ENCODE measurements around the gene DNAH5. TPM values are rescaled to one million over a fixed set of nuclear protein-coding genes. Genes with fewer than 3 reads are reported as not detected.

DNAH5 gene
- total and polyA plus RNA-seq, 7 donors, result under 0.01 to 0.36 (median 0.07) TPM

- 42 to 53% (median 45%) methylated on average over 2 of the region's 2 CpGs for WGBS, 3 donors
- Histone ChIP-seq H3K36me3 (ENCODE audit: insufficient read depth in 1 of 2, low read depth in 1 of 2) (no peaks in the 10 kb centered on the region), H3K27ac (no peak overlapping the region), H3K4me1 (no peaks in the 10 kb centered on the region), H3K9me3 (no peaks in the 10 kb centered on the region), H3K4me3 (no peak overlapping the region), H3K27me3 (ENCODE audit: insufficient read depth in 3 of 3, low read length in 2 of 3) (no peaks in the 10 kb centered on the region)
- DNase-seq, result no peak
- no peak for ATAC-seq
- TF ChIP-seq CTCF (IDR thresholded peaks at IDR 0.05), result no peak
- intact Hi-C loops (cut with DNase I), result no loop called here
Measured at GRCh38 chr5:13708432-13708831, 236.1 kb downstream of the DNAH5 start.

- Histone ChIP-seq H3K27me3 (ENCODE audit: insufficient read depth in 3 of 3, low read length in 2 of 3) (no peaks in the 10 kb centered on the region), H3K27ac (no peak overlapping the region), H3K9me3 (no peaks in the 10 kb centered on the region), H3K4me3 (no peak overlapping the region), H3K36me3 (ENCODE audit: insufficient read depth in 1 of 2, low read depth in 1 of 2) (no peaks in the 10 kb centered on the region), H3K4me1 (no peaks in the 10 kb centered on the region)
- WGBS, 3 donors, result 67 to 83% (median 74%) methylated on average over 4 of the region's 4 CpGs
- intact Hi-C loops (cut with DNase I), result no loop called here
- DNase-seq (no peak), ATAC-seq (no peak)
- TF ChIP-seq CTCF (IDR thresholded peaks at IDR 0.05), result no peak
Measured at GRCh38 chr5:13704396-13704795, 240.1 kb downstream of the DNAH5 start.

GRCh38 chr5:13700626-13701025 is 243.9 kb downstream of the DNAH5 start:
- Histone ChIP-seq H3K4me3 (no peak overlapping the region), H3K27me3 (ENCODE audit: insufficient read depth in 3 of 3, low read length in 2 of 3) (no peaks in the 10 kb centered on the region), H3K4me1 (no peaks in the 10 kb centered on the region), H3K9me3 (no peaks in the 10 kb centered on the region), H3K27ac (no peak overlapping the region), H3K36me3 (ENCODE audit: insufficient read depth in 1 of 2, low read depth in 1 of 2) (no peaks in the 10 kb centered on the region)
- DNase-seq (no peak), ATAC-seq (no peak)
- no peak for TF ChIP-seq CTCF (IDR thresholded peaks at IDR 0.05)
- intact Hi-C loops (cut with DNase I), result no loop called here
- WGBS, 3 donors, result 90 to 92% (median 91%) methylated on average over 6 of the region's 6 CpGs

GRCh38 chr5:13698885-13699284 is 245.6 kb downstream of the DNAH5 start:
- Histone ChIP-seq H3K36me3 (ENCODE audit: insufficient read depth in 1 of 2, low read depth in 1 of 2) (no peaks in the 10 kb centered on the region), H3K4me3 (no peak overlapping the region), H3K9me3 (no peaks in the 10 kb centered on the region), H3K27me3 (ENCODE audit: insufficient read depth in 3 of 3, low read length in 2 of 3) (no peaks in the 10 kb centered on the region), H3K27ac (no peak overlapping the region), H3K4me1 (no peaks in the 10 kb centered on the region)
- intact Hi-C loops (cut with DNase I), result no loop called here
- DNase-seq (no peak), ATAC-seq (no peak)
- TF ChIP-seq CTCF (IDR thresholded peaks at IDR 0.05), result no peak
- 55 to 64% (median 58%) methylated on average over 3 of the region's 3 CpGs for WGBS, 3 donors

GRCh38 chr5:13695076-13695712 is 249.3 kb downstream of the DNAH5 start:
- WGBS, 3 donors, result 57 to 63% (median 59%) methylated on average over 9 of the region's 9 CpGs
- H3K27me3 ChIP-seq (ENCODE audit: insufficient read depth in 3 of 3, low read length in 2 of 3), result no peaks in the 10 kb centered on the region
- intact Hi-C loops (cut with DNase I), result no loop called here
- DNase-seq, result no peak
- no peak for ATAC-seq
- H3K4me3 ChIP-seq, result no peak overlapping the region
- H3K36me3 ChIP-seq (ENCODE audit: insufficient read depth in 1 of 2, low read depth in 1 of 2), result no peaks in the 10 kb centered on the region
- H3K4me1 ChIP-seq, result no peaks in the 10 kb centered on the region
- no peak overlapping the region for H3K27ac ChIP-seq
- no peak for TF ChIP-seq CTCF (IDR thresholded peaks at IDR 0.05)
- no peaks in the 10 kb centered on the region for H3K9me3 ChIP-seq
